Measurements from ENCODE around the gene SLC9A9.

The SLC9A9 gene

GRCh38 chr3:143484846-143485512 lies 363.3 kb downstream of the SLC9A9 start:
- DNase-seq: no peak

- DNase-seq: no peak
These were observed 365.1 kb downstream of the SLC9A9 start for GRCh38 chr3:143483214-143483613.

GRCh38 chr3:143482106-143483088 lies 365.9 kb downstream of the SLC9A9 start:
- DNase-seq: no peak

- no peak for DNase-seq
These were observed 367.9 kb downstream of the SLC9A9 start for GRCh38 chr3:143480344-143480743.

GRCh38 chr3:143479727-143480126 lies 368.5 kb downstream of the SLC9A9 start:
- DNase-seq: no peak

GRCh38 chr3:143478115-143478693 lies 370.1 kb downstream of the SLC9A9 start:
- no peak for DNase-seq

- DNase-seq: no peak
These were observed 371.2 kb downstream of the SLC9A9 start for GRCh38 chr3:143476965-143477640.

GRCh38 chr3:143475981-143476380 lies 372.3 kb downstream of the SLC9A9 start:
- DNase-seq: no peak

- DNase-seq: no peak
These were observed 375.3 kb downstream of the SLC9A9 start for GRCh38 chr3:143472731-143473523.

GRCh38 chr3:143471705-143472104 lies 376.6 kb downstream of the SLC9A9 start:
- no peak for DNase-seq

- DNase-seq: no peak
These were observed 379.1 kb downstream of the SLC9A9 start for GRCh38 chr3:143469159-143469558.

GRCh38 chr3:143465666-143466065 lies 382.6 kb downstream of the SLC9A9 start:
- DNase-seq: no peak

GRCh38 chr3:143464850-143465249 lies 383.4 kb downstream of the SLC9A9 start:
- DNase-seq: no peak

- DNase-seq: no peak
These were observed 392.8 kb downstream of the SLC9A9 start for GRCh38 chr3:143455480-143455879.

GRCh38 chr3:143450632-143451031 lies 397.6 kb downstream of the SLC9A9 start:
- DNase-seq: no peak

- no peak for DNase-seq
These were observed 400.8 kb downstream of the SLC9A9 start for GRCh38 chr3:143447491-143447890.

GRCh38 chr3:143445118-143445517 lies 403.1 kb downstream of the SLC9A9 start:
- no peak for DNase-seq

- peak; percentile 42 for DNase-seq
These were observed 404.4 kb downstream of the SLC9A9 start for GRCh38 chr3:143443851-143444331.

- no peak for DNase-seq
These were observed 405.3 kb downstream of the SLC9A9 start for GRCh38 chr3:143442814-143443447.

GRCh38 chr3:143441516-143442171 lies 406.6 kb downstream of the SLC9A9 start:
- no peak for DNase-seq

GRCh38 chr3:143439817-143440216 lies 408.5 kb downstream of the SLC9A9 start:
- no peak for DNase-seq
